ENCODE results near the gene PYCARD.

- TF ChIP-seq CTCF (IDR thresholded peaks at IDR 0.05) (no peak), POLR2AphosphoS5 (IDR thresholded peaks at IDR 0.05) (no peak), POLR2A (IDR thresholded peaks at IDR 0.05) (no peak), EP300 (IDR thresholded peaks at IDR 0.05) (no peak)
These were observed 10.8 kb upstream of the PYCARD start for GRCh38 chr16:31213342-31213741.
